HG03025 (cell line): Measurements from ENCODE around the gene PRR29.
"Not testable (repeated sequence)": the region's sequence is repeated elsewhere in the genome, so short reads cannot be mapped to it uniquely, and the experiment has no call there.

Source experiments
- ATAC-seq: cut with Tn5 transposase; IDR thresholded peaks from one replicate; pipeline ENCODE4 v1.9.1; 2021; ENCODE audit warnings: mild to moderate bottlenecking, moderate library complexity; ENCODE audit not compliant: unreplicated experiment, low FRiP score

Gene PRR29

GRCh38 chr17:64008346-64008745, 10.2 kb downstream of the PRR29 start:
- ATAC-seq: no peak

- no peak for ATAC-seq
These were observed 10.7 kb downstream of the PRR29 start for GRCh38 chr17:64008830-64009229.

GRCh38 chr17:64009571-64010402, 11.6 kb downstream of the PRR29 start:
- no peak for ATAC-seq

- ATAC-seq: no peak
These were observed 17.3 kb downstream of the PRR29 start for GRCh38 chr17:64015447-64015846.

GRCh38 chr17:64016231-64016784, 18.2 kb downstream of the PRR29 start:
- ATAC-seq: no peak

- no peak for ATAC-seq
These were observed 18.8 kb downstream of the PRR29 start for GRCh38 chr17:64016974-64017373.

GRCh38 chr17:64017381-64017980, 19.3 kb downstream of the PRR29 start:
- no peak for ATAC-seq

GRCh38 chr17:64019551-64019961, 21.4 kb downstream of the PRR29 start:
- ATAC-seq: not testable (repeated sequence)

GRCh38 chr17:64020056-64020766, 22.1 kb downstream of the PRR29 start, which contains the start of gene ICAM2:
ICAM2 (minus strand) TSS chr17:64020633; CDS start chr17:64006691, 13,942 bp downstream.
- ATAC-seq: peak; percentile 52

GRCh38 chr17:64022611-64023063, 24.5 kb downstream of the PRR29 start:
- no peak for ATAC-seq

- no peak for ATAC-seq
These were observed 26.1 kb downstream of the PRR29 start for GRCh38 chr17:64024215-64024654.

GRCh38 chr17:64024781-64025731, 26.9 kb downstream of the PRR29 start:
- no peak for ATAC-seq

- no peak for ATAC-seq
These were observed 27.7 kb downstream of the PRR29 start for GRCh38 chr17:64025732-64026294.

GRCh38 chr17:64028874-64029464, 30.8 kb downstream of the PRR29 start:
- ATAC-seq: no peak

- no peak for ATAC-seq
These were observed 33.9 kb downstream of the PRR29 start for GRCh38 chr17:64032081-64032480.

GRCh38 chr17:64036198-64036922, 38.2 kb downstream of the PRR29 start:
- ATAC-seq: no peak

- no peak for ATAC-seq
These were observed 39.0 kb downstream of the PRR29 start for GRCh38 chr17:64037180-64037579.

GRCh38 chr17:64037802-64038201, 39.7 kb downstream of the PRR29 start:
- ATAC-seq: no peak
